ENCODE data around the gene DEGS1.
A peak's percentile ranks its signal among the peaks of the same experiment; 100 is the strongest.

DEGS1 gene

DNA sequence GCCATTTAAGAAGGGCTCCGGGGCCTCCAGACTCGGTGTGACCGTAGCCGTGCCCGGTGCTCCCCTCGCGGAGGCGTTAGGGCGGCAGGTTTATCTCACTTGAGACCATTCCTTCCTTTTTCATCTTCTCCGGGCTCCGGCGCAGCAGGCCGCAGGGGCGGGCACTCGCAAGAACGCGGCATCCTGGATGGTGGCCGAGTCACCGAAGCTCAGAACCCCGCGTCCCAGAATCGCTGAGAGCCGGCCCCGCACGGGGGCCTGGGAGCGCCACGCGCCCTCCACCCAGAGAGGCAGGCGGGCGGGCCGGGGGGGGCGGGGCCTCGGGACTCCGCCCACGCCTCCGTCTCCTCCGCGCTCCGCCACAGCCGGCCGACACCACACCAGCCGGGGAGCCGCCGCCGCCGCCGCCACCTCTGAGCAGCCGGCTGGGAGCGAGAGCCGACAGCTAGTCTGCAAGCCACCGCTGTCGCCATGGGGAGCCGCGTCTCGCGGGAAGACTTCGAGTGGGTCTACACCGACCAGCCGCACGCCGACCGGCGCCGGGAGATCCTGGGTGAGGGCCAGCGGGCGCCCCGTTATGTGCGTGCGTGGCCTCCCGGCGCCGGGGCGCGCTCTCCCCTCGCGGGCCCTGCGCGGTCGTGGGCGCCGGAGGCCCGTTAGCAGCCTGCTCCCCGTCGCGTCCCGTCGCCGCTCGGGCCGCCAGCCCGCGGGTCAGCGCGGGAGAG, at the start of gene DEGS1:
Gene DEGS1, plus strand, starts transcription at position 375 of the 725 bp plus-strand sequence. Its CDS starts 97 bp downstream, at position 472.
- DNase-seq, result peak; percentile 86

GRCh38 chr1:224133741-224134299, 49.2 kb upstream of the DEGS1 start:
- no peak for DNase-seq

DNA sequence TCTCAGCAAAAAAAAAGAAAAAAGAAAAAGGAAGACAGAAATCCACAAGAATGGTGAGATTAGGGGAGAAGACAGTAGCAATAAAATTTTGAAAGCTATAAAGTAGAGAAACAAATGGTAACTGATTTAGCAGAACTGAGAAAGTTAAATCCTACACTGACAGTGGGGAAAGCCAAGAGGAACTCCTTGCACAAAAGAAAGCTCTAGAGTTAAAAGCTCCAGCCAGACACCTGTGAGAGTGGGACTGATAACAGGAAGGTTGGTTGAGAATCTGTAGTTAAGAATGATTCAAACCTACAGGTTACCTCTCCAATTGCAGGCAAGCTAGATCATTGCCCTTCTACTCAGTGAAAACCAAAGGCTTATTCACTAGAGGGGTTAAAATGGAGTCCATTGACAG, 45.5 kb upstream of the DEGS1 start:
- DNase-seq, result no peak

GRCh38 chr1:224138198-224138597, 44.8 kb upstream of the DEGS1 start:
- DNase-seq, result no peak

GRCh38 chr1:224141693-224142092, 41.3 kb upstream of the DEGS1 start:
- no peak for DNase-seq

GRCh38 chr1:224149709-224150108, 33.3 kb upstream of the DEGS1 start:
- no peak for DNase-seq

DNA sequence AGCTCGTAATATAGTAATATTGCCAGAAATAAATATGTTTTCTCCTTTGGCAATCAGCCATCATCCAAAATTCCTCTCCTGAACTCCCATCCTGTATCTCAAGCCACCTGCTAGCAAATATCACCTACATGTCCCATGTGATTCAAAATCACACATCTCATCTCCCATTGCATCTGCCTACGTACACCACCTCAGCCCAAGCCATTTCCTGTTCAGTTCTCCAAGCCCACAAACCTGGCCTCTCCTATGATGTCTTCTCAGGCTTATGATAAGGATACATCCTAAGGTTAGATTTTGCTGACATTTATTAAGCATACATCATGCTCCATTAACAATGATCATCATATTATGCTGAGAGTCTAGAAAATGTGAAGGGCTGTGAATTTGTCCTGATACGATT, 31.9 kb upstream of the DEGS1 start:
- no peak for DNase-seq

DNA sequence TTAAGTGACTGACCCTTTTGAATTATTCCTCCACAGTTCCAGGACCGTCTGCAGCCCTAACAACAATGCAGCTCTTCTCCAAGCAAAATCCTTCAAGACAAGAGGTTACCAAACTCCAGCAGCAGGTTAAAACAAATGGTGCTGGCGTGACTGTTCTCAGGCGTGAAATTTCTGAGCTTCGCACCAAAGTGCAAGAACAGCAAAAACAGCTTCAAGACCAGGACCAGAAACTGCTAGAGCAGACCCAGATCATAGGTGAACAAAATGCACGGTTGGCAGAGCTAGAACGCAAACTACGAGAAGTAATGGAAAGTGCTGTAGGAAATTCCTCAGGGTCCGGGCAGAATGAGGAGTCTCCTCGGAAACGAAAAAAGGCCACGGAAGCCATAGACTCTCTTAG, 25.7 kb upstream of the DEGS1 start:
- DNase-seq, result no peak

GRCh38 chr1:224159541-224159940, 23.5 kb upstream of the DEGS1 start:
- DNase-seq, result no peak

GRCh38 chr1:224160171-224160682, 22.8 kb upstream of the DEGS1 start:
- no peak for DNase-seq

- DNase-seq, result no peak
Observed at GRCh38 chr1:224162768-224163167, 20.3 kb upstream of the DEGS1 start.

DNA sequence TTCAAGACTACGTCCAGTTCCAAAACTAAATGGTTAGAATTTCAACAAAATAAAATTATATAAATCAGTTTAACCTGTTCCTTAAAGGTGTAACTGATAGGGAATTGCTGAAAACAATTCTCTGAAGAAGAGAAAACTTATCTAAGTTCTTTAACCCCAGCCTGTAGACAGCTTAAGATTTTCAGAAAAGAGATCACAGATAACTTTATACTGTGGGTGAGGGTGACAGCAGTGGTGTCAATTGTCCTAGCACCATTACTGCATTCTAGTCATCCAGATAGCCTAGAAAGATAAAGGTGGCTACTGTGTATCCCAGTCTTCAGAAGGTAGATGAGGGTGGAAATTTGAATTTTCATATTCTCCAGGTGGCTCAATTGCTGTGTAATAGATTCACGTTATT, 19.7 kb upstream of the DEGS1 start:
- no peak for DNase-seq

DNA sequence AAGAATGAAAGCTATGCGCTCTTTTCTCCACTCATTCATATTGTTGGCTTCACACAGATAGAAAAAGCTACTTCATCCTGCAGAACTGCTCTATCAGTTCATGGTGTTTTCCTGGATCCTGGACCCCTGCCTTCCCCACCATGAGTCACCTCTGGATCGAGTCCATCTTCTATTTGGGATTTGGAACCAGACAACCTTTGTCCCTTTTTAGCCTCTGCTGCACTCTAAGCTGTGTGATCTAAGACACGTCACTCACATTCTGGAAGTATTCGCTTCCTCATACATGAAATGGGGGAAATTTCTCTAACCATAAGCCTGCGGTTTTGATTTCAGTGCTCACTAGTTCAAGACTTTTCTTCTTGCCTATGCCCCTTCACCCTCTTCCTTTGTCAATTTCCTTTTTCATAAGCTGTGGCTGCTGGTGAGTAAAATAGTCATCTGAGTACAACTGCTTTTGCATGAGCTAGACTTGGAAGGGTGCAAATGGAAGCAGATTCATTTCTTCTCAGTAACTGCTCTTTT, 14.1 kb upstream of the DEGS1 start:
- DNase-seq, result no peak

DNA sequence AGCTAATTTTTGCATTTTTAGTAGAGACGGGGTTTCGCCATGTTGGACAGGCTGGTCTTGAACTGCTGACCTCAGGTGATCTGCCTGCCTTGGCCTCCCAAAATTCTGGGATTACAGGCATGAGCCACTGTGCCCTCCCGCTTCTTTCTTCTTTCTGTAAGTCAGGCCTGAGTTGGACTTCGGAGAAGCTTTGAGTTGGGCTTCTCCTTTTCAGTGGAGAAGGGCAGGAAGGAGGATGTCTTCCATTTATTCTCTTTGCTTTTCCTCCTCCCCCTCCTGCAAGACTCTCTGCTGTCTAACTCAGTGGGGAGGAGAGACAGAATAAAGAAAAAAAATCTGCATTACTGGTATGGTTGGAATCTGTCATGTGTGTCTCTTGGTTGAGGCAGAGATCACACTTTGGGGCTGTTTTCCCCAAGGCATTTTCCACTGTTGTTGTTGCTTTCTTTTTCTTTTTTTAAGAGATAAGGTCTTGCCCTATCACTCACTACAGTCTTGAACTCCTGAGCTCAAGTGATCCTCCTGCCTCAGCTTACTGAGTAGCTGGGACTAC, 13.2 kb upstream of the DEGS1 start:
- no peak for DNase-seq

DNA sequence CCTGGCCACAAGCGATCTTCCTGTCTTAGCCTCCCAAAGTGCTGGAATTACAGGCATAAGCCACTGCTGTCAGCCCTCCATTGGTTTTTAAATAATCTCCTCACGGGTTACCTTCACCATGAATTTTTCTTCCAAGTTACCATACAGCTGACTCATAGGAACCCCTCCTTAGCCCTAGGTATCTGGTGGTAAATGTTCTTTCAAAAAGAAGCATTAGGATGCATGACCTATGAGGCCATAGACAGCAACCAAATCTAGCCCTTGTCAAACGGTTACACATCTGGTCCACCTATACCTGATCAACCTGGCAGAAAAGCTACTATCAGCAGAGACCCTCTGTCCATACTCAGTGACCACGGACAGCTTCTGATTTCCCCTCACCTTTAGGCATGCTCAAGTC, 12.7 kb upstream of the DEGS1 start:
- no peak for DNase-seq

- DNase-seq, result no peak
Observed at GRCh38 chr1:224170748-224171478, 12.1 kb upstream of the DEGS1 start.

GRCh38 chr1:224172229-224172628, 10.8 kb upstream of the DEGS1 start:
- no peak for DNase-seq

- DNase-seq, result no peak
Observed at GRCh38 chr1:224173523-224173922, 9.5 kb upstream of the DEGS1 start.

- no peak for DNase-seq
Observed at GRCh38 chr1:224175617-224176016, 7.4 kb upstream of the DEGS1 start.

DNA sequence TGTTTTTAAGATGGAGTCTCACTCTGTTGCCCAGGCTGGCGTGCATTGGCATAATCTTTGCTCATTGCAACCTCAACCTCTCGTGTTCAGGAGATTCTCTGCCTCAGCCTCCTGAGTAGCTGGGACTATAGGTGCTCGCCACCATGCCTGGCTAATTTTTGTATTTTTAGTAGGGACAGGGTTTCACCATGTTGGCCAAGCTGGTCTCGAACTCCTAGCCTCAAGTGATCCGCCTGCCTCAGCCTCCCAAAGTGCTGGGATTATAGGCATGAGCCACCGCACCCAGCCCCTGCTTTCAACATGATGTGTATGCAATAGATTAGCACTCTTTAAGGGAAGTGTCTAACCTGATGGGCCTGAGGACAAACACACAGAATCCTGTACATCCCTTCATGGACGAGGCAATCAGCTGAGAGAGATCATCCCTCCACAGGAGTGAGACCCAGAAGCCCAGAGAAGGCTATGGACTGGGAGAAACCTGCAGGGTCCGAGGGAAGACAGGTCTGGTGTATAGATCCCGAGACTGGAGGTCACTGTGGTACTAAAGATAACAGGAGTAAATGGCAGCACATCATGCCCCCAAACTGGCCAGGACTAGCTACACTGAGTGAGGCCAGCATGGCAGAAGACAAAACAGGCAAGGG, 5.6 kb upstream of the DEGS1 start:
- no peak for DNase-seq

- DNase-seq, result no peak
Observed at GRCh38 chr1:224178894-224179293, 4.1 kb upstream of the DEGS1 start.

GRCh38 chr1:224180783-224181452, 2.1 kb upstream of the DEGS1 start:
- DNase-seq, result peak; percentile 68

Measured in NCI-H2171 (cell line).